ENCODE data around the gene MRPL37. TPM values are rescaled to one million over a fixed set of nuclear protein-coding genes. Genes with fewer than 3 reads are reported as not detected.

The MRPL37 gene
- total RNA-seq, 2 donors from 2014 or later = 63.1 to 75.9 TPM

DNA sequence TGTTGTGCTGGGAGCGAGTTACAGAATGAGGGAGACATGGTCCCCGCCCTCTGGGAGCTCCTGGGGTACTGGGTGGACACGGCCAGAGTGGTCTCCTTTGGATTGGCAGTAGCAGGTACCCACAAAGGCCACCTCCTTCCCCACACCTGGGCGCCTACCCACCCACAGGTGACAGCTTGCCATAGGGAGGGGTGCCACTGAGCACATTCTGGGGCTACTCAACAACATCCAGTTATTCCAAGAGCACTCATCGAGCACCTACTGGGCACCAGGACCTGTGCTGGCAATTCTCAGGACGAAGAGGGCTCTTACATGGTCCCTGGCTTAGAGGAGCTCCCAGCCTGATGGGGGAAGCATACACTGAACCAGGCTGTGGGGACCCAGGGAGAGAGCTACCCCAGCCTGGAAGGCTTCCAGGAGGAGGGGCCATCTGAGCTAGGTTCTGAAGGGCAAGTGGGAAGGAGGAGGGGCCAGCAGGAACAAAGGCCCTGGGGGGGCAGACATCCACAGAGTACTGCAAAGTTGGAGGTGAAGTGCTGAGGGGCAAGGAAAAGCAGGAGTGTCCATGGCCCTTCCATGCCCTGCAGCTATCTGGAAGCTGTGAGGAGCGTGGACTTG, 22.0 kb downstream of the MRPL37 start:
- H3K4me3 ChIP-seq = no peak overlapping the region
- DNase-seq (ENCODE audit: low spot score) = no peak
- H3K27ac ChIP-seq = no peak overlapping the region
- H3K9me3 ChIP-seq = no peaks in the 10 kb centered on the region
- H3K36me3 ChIP-seq = peaks cover 22% of the 10 kb centered on the region
- peaks cover 0 to 23% of the 10 kb centered on the region in 2 donors for H3K4me1 ChIP-seq
- TF ChIP-seq, protein P1, sequence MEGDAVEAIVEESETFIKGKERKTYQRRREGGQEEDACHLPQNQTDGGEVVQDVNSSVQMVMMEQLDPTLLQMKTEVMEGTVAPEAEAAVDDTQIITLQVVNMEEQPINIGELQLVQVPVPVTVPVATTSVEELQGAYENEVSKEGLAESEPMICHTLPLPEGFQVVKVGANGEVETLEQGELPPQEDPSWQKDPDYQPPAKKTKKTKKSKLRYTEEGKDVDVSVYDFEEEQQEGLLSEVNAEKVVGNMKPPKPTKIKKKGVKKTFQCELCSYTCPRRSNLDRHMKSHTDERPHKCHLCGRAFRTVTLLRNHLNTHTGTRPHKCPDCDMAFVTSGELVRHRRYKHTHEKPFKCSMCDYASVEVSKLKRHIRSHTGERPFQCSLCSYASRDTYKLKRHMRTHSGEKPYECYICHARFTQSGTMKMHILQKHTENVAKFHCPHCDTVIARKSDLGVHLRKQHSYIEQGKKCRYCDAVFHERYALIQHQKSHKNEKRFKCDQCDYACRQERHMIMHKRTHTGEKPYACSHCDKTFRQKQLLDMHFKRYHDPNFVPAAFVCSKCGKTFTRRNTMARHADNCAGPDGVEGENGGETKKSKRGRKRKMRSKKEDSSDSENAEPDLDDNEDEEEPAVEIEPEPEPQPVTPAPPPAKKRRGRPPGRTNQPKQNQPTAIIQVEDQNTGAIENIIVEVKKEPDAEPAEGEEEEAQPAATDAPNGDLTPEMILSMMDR (IDR thresholded peaks at IDR 0.05) = no peak
- no peaks in the 10 kb centered on the region for H3K27me3 ChIP-seq

GRCh38 chr1:54222711-54223110, 22.7 kb downstream of the MRPL37 start:
- TF ChIP-seq, protein P1 (IDR thresholded peaks at IDR 0.05) = no peak
- no peaks in the 10 kb centered on the region for H3K9me3 ChIP-seq
- H3K36me3 ChIP-seq = peaks cover 14% of the 10 kb centered on the region
- H3K4me3 ChIP-seq = no peak overlapping the region
- peaks cover 0 to 30% of the 10 kb centered on the region in 2 donors for H3K4me1 ChIP-seq
- no peak for DNase-seq (ENCODE audit: low spot score)
- no peak overlapping the region for H3K27ac ChIP-seq
- no peaks in the 10 kb centered on the region for H3K27me3 ChIP-seq

DNA sequence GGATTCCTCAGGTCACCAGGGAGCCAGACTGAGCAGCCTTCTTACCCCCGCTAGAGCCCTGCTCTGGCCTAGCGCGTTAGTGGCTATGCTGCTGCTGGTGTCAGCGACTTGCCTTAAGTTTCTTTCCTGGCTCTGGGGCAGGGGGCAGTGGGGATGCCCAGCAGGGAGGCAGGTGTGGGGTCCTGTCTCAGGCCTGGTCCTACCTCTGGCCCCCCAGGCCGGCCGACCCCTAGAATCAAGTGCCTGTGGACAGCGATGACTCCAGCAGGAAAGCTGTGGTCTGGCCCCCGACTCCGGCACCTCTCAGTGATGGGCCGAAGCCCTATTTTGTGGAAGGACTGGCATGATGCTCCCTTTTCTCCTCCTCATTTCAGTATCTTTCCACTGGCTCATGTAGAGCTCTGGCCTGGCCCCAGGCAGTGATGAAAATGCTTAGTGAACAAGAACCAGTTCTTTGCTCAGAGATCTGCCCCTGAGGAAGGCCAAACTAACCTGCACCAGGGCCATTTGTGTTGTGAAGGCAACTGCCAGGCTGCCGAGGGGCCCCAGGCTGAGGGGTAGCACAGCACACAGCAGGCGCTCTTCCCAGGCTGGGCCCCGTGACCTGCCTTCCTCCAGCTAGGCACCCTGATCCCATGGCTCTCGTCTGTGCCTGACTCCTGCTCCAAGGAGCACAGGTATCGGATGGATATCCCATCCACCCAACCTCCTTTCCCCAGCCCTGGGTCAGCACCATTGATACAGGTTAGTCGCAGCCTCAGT, 23.7 kb downstream of the MRPL37 start:
- H3K4me3 ChIP-seq = no peak overlapping the region
- H3K27me3 ChIP-seq = no peaks in the 10 kb centered on the region
- TF ChIP-seq, protein P1 (IDR thresholded peaks at IDR 0.05) = no peak
- peaks cover 0 to 30% of the 10 kb centered on the region in 2 donors for H3K4me1 ChIP-seq
- DNase-seq (ENCODE audit: low spot score) = no peak
- H3K36me3 ChIP-seq = peaks cover 5% of the 10 kb centered on the region
- no peak overlapping the region for H3K27ac ChIP-seq
- no peaks in the 10 kb centered on the region for H3K9me3 ChIP-seq

DNA sequence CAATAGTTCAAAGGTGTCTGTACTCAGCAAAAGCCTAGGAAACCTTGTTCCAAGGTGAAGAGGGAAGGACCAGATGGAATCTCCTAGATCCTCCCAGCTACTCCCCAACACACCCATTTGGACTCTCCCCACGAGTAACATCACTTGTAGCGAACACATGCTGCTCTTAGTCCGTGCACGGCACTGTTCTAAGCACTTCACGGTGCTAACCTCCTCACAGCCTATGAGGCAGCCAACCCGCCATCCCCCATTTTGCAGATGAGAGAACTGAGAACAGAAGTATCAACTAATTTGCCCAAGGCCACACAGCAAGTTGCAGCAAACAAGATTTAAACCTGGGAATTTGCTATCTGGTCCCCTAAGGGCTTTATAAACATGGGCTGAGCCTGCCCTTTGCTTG, 24.3 kb downstream of the MRPL37 start:
- no peak overlapping the region for H3K27ac ChIP-seq
- DNase-seq (ENCODE audit: low spot score) = no peak
- no peaks in the 10 kb centered on the region for H3K27me3 ChIP-seq
- peaks cover 0 to 28% of the 10 kb centered on the region in 2 donors for H3K4me1 ChIP-seq
- no peaks in the 10 kb centered on the region for H3K36me3 ChIP-seq
- H3K4me3 ChIP-seq = no peak overlapping the region
- H3K9me3 ChIP-seq = no peaks in the 10 kb centered on the region
- TF ChIP-seq, protein P1 (IDR thresholded peaks at IDR 0.05) = no peak

DNA sequence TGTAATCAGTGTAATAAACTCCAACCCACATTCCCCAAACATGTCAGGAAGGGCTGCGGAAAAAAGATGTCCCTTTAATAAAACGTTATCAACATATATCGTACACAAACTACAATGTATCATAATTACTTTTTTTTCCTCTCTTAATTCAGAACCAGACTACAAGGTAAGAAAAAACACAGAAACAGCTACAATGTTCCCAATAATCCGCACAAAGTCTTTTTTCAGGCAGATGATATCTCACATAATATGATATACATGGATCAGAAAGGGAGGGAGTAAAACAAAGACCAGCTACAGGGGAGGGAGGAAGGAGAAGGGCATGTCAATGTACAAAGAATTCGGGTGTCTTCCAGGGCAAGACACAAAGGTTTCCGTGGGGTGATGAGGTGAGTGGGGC, 25.4 kb downstream of the MRPL37 start:
- DNase-seq (ENCODE audit: low spot score) = no peak
- Histone ChIP-seq H3K27ac (no peak overlapping the region), H3K27me3 (no peaks in the 10 kb centered on the region), H3K4me1 (peaks cover 0 to 24% of the 10 kb centered on the region in 2 donors), H3K4me3 (no peak overlapping the region), H3K9me3 (no peaks in the 10 kb centered on the region), H3K36me3 (no peaks in the 10 kb centered on the region)
- TF ChIP-seq, protein P1 (IDR thresholded peaks at IDR 0.05) = no peak

Measured in right atrium auricular region (tissue), 2 donors.